ENCODE data around the gene TMEM214.

Gene TMEM214

DNA sequence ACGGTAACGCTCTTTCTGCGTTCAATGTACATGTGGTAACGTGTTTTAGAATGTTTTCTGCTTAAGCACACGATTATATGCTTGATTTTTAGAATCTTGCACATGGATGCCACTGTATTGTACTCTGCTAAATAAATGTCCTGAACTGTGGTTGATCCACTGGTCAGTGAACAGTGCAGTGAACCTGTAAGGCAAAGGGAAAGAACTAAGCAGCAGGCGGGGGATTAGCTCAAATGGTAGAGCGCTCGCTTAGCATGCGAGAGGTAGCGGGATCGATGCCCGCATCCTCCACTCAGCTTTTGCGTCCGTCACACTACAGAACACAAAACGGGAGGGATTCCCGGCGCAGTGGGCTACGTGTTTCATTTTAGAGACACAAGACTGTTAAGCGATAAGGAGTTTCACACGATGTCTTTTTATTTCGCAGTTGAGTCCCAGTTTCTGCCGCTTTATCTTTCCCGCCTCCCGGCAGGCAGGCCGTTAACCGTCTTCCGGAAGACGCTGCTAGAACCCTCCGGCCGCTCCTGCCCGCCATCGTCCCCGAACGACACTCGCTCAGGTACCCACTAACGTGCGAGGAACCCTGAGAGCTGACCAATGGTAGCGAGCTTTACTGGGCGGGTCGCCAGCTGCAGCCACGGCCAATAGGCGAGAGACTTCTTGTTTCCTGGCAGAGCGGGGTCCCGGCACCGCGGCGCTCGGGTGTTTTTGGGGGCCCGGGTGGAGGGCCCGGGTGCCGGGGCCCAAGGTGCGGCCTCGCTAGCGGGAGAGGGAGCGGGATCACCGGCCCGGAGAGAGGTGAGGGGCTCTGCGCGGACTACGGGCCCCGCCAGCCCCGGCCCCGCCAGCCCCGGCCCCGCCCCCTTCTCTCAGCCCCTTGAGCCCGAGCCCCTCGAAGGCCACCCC is 18.5 kb downstream of the TMEM214 start, which contains the start of gene AGBL5:
Gene AGBL5 (plus strand): TSS at position 673 of the 906 bp plus-strand sequence. CDS start 1,291 bp downstream, outside the sequence.
- ATAC-seq (replicated peaks; ENCODE audit: extremely low read depth, poor library complexity, severe bottlenecking) = peak; percentile 79
- peak within 1 kb of the TSS; percentile 100 for H3K27ac Mint-ChIP-seq (ENCODE audit: low read depth)
- peaks cover 8% of the 10 kb centered on the region for H3K9me3 Mint-ChIP-seq
- H3K4me1 Mint-ChIP-seq = peaks cover 30% of the 10 kb centered on the region
- H3K27me3 Mint-ChIP-seq = peaks cover 13% of the 10 kb centered on the region
- H3K36me3 Mint-ChIP-seq (ENCODE audit: insufficient read depth) = peaks cover 44% of the 10 kb centered on the region
- peak within 1 kb of the TSS; percentile 98 for H3K4me3 Mint-ChIP-seq
- peak; percentile 97 to 98 for DNase-seq (ENCODE audit: low spot score in 2 of 2)

DNA sequence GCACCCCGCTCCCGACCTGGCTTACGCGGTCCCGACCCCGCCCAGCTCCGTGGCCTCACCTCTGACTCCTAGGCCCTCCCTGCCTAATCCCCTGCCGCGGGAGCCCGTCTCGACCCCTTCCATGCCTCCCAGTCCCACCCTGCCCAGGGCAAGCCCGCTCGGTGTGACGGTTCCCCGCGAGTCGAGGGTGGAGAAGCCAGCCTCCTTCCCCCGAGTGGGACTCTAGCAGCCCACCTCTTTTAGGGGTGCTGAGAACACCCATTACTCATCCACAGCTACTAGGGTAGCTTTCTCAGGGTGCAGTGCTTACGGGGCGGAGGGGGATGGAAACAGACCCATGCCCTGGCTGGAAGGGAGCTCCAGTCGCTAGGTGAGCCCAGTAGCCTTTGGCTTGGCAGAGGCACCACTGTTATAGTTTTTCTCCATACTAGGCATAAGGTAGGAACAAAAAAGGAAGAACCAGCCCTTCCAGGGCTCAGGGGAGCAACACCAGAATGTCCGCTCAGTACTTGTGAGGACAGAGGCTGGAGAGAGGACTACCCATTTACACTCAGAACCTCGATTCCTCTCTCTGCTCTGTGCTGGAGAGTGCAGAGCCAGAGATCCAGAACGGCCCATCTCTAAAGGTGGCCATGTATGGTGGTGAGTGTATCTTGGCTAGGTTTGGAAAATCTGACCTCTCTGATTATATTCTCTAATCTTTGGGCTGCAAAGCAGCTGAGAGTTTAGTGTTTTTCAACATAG is 19.3 kb downstream of the TMEM214 start:
- peaks cover 13% of the 10 kb centered on the region for H3K27me3 Mint-ChIP-seq
- peak overlapping the region; percentile 100 for H3K27ac Mint-ChIP-seq (ENCODE audit: low read depth)
- no peak for DNase-seq (ENCODE audit: low spot score in 2 of 2)
- peaks cover 8% of the 10 kb centered on the region for H3K9me3 Mint-ChIP-seq
- H3K36me3 Mint-ChIP-seq (ENCODE audit: insufficient read depth) = peaks cover 47% of the 10 kb centered on the region
- H3K4me1 Mint-ChIP-seq = peaks cover 30% of the 10 kb centered on the region
- peak overlapping the region; percentile 98 for H3K4me3 Mint-ChIP-seq
- peak; percentile 1 for ATAC-seq (replicated peaks; ENCODE audit: extremely low read depth, poor library complexity, severe bottlenecking)

DNA sequence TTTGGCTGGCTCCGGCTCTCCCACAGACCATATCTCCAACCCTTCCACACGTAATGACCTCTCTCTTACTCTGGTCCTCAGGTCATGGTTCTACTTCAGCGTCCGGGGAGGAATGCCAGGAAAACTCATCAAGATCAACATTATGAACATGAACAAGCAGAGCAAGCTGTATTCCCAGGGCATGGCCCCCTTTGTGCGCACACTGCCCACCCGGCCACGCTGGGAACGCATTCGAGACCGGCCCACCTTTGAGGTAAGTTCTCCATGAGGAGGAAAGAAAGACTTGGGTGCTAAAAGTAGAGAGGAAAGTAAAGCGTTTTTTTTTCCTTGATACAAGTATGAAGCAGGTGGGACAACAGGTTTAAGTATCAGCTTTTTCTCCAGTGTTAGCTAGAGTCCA is 20.6 kb downstream of the TMEM214 start:
- DNase-seq (ENCODE audit: low spot score in 2 of 2) (no peak), ATAC-seq (replicated peaks; ENCODE audit: extremely low read depth, poor library complexity, severe bottlenecking) (no peak)
- H3K4me3 Mint-ChIP-seq = peak overlapping the region; percentile 98
- H3K27ac Mint-ChIP-seq (ENCODE audit: low read depth) = peak overlapping the region; percentile 100
- peaks cover 48% of the 10 kb centered on the region for H3K36me3 Mint-ChIP-seq (ENCODE audit: insufficient read depth)
- peaks cover 13% of the 10 kb centered on the region for H3K27me3 Mint-ChIP-seq
- peaks cover 8% of the 10 kb centered on the region for H3K9me3 Mint-ChIP-seq
- peaks cover 30% of the 10 kb centered on the region for H3K4me1 Mint-ChIP-seq

DNA sequence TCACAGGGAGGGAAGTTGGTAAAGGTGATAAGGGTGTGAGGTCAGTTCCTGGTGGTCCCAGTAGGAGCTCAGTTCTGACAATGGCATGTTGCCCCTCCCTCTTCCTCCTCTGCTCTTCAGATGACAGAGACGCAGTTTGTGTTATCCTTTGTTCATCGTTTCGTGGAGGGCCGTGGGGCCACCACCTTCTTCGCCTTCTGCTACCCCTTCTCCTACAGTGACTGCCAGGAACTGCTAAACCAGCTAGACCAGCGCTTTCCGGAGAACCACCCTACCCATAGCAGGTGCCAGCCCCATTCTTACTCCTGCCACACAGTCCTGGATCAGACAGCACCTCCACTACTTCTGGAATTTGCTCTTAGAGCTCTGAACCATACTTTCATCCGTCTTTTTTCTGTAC is 21.0 kb downstream of the TMEM214 start:
- Mint-ChIP-seq H3K9me3 (peaks cover 8% of the 10 kb centered on the region), H3K27me3 (peaks cover 13% of the 10 kb centered on the region), H3K27ac (ENCODE audit: low read depth) (peak overlapping the region; percentile 30), H3K36me3 (ENCODE audit: insufficient read depth) (peaks cover 48% of the 10 kb centered on the region), H3K4me3 (no peak overlapping the region), H3K4me1 (peaks cover 30% of the 10 kb centered on the region)
- ATAC-seq (replicated peaks; ENCODE audit: extremely low read depth, poor library complexity, severe bottlenecking) (no peak), DNase-seq (ENCODE audit: low spot score in 2 of 2) (no peak)

DNA sequence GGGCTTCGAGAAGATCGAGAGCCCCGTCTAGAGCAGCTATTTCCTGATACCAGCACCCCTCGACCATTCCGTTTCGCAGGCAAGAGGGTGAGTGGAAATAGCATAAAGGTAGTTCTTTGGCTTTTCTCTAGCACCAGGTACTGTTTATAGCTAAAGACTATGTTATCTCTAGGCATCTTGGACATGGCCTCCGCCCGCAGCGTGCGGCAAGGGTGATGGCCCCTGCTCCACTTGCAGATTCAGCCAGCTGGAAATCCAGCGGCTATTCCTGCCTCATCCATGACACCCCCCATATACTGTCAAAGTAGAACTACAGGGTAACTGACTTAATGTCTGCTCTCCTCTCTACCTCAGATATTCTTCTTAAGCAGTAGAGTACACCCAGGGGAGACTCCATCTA is 22.0 kb downstream of the TMEM214 start:
- DNase-seq (ENCODE audit: low spot score in 2 of 2) = no peak
- peaks cover 13% of the 10 kb centered on the region for H3K27me3 Mint-ChIP-seq
- H3K36me3 Mint-ChIP-seq (ENCODE audit: insufficient read depth) = peaks cover 42% of the 10 kb centered on the region
- H3K9me3 Mint-ChIP-seq = peaks cover 8% of the 10 kb centered on the region
- H3K27ac Mint-ChIP-seq (ENCODE audit: low read depth) = no peak overlapping the region
- H3K4me1 Mint-ChIP-seq = peaks cover 25% of the 10 kb centered on the region
- no peak for ATAC-seq (replicated peaks; ENCODE audit: extremely low read depth, poor library complexity, severe bottlenecking)
- H3K4me3 Mint-ChIP-seq = no peak overlapping the region

DNA sequence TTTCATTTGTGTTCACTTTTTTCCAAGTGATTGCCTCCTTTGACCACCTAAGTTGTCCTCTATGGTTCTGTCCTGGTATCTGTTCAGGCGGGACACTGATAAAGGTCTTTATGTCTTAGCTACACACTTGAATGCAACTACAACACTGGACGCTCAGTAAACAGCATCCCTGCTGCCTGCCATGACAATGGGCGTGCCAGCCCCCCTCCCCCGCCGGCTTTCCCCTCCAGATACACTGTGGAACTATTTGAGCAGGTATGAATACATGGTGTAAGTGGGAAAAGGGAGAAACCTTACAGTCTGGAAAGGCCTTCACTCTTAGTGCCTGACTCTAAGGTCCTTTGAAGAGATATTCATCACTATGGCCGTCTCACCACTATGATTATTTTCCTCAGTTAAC is 24.4 kb downstream of the TMEM214 start:
- Mint-ChIP-seq H3K27ac (ENCODE audit: low read depth) (no peak overlapping the region), H3K4me1 (peaks cover 4% of the 10 kb centered on the region)
- ATAC-seq (replicated peaks; ENCODE audit: extremely low read depth, poor library complexity, severe bottlenecking) = no peak

DNA sequence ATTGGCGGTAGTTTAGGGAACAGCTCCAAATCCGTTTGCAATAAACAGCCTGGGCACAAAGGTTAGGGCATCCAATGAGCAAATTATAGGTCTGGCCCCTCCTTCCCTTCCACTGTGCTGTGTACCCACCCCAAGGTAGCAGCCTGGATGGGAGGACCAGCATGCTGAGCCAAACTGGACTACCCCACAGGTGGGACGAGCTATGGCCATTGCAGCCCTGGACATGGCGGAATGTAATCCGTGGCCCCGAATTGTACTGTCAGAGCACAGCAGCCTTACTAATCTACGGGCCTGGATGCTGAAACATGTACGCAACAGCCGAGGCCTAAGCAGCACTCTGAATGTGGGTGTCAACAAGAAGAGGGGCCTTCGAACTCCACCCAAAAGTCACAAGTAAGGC is 25.4 kb downstream of the TMEM214 start:
- no peak for ATAC-seq (replicated peaks; ENCODE audit: extremely low read depth, poor library complexity, severe bottlenecking)
- no peak for DNase-seq (ENCODE audit: low spot score in 2 of 2)
- H3K4me1 Mint-ChIP-seq = peaks cover 7% of the 10 kb centered on the region
- H3K27ac Mint-ChIP-seq (ENCODE audit: low read depth) = no peak overlapping the region
- H3K9me3 Mint-ChIP-seq = no peaks in the 10 kb centered on the region
- peaks cover 21% of the 10 kb centered on the region for H3K36me3 Mint-ChIP-seq (ENCODE audit: insufficient read depth)
- no peaks in the 10 kb centered on the region for H3K27me3 Mint-ChIP-seq
- H3K4me3 Mint-ChIP-seq = no peak overlapping the region

More for the DNA sequence above, 24.4 kb downstream of the TMEM214 start:
- peaks cover 19% of the 10 kb centered on the region for H3K36me3 Mint-ChIP-seq (ENCODE audit: insufficient read depth)
- no peaks in the 10 kb centered on the region for H3K27me3 Mint-ChIP-seq
- no peaks in the 10 kb centered on the region for H3K9me3 Mint-ChIP-seq
- H3K4me3 Mint-ChIP-seq = no peak overlapping the region
- DNase-seq (ENCODE audit: low spot score in 2 of 2) = no peak

DNA sequence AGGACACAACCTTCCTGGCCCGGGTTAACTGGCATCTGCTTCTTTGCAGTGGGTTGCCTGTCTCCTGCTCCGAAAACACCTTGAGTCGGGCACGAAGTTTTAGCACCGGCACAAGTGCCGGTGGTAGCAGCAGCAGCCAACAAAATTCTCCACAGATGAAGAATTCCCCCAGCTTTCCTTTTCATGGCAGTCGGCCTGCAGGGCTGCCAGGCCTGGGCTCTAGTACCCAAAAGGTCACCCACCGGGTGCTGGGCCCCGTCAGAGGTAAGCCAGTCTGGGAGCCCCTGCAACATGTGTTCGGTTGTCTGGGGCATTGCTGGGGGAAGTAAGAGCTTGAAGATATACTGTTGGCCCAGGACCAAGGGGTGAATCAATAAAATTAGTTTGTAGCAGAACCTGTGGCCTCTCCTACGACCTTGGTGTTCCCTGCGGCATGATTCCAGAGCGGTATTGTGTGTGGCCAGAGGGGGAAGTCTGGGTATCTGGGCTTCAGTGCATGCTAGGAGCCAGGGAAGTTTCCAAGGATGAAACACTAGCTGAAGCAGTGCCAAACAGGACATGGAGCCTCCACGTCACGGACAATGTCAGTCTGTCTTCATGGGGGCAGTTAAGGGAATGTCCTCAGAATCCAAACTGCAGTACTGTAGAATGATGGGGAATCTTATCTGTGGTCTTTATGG is 26.5 kb downstream of the TMEM214 start:
- H3K4me3 Mint-ChIP-seq = no peak overlapping the region
- H3K27me3 Mint-ChIP-seq = no peaks in the 10 kb centered on the region
- DNase-seq (ENCODE audit: low spot score in 2 of 2) (no peak), ATAC-seq (replicated peaks; ENCODE audit: extremely low read depth, poor library complexity, severe bottlenecking) (no peak)
- H3K9me3 Mint-ChIP-seq = no peaks in the 10 kb centered on the region
- peaks cover 21% of the 10 kb centered on the region for H3K36me3 Mint-ChIP-seq (ENCODE audit: insufficient read depth)
- H3K27ac Mint-ChIP-seq (ENCODE audit: low read depth) = no peak overlapping the region
- H3K4me1 Mint-ChIP-seq = peaks cover 7% of the 10 kb centered on the region

DNA sequence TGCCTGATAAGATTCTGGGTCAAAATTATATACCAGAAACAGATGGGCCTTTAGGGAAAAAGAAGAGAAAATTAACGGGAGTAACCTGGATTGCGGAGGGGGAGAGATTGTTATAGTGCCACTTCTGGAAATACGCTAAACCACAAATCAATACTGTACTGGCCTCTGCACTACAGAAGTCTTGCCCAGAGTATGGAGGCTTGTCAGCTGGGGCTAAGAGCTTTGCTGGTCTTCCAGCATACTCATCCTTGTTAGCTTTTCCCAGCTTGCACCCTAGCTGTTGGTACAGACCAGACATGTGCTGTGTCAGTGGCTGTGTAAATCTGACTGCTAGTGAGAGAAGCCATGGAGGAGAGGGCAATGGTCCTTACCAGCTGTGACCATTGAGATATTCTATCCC is 27.6 kb downstream of the TMEM214 start:
- Mint-ChIP-seq H3K4me3 (no peak overlapping the region), H3K4me1 (peaks cover 7% of the 10 kb centered on the region), H3K27me3 (no peaks in the 10 kb centered on the region), H3K36me3 (ENCODE audit: insufficient read depth) (peaks cover 24% of the 10 kb centered on the region), H3K9me3 (no peaks in the 10 kb centered on the region), H3K27ac (ENCODE audit: low read depth) (no peak overlapping the region)
- no peak for ATAC-seq (replicated peaks; ENCODE audit: extremely low read depth, poor library complexity, severe bottlenecking)
- no peak for DNase-seq (ENCODE audit: low spot score in 2 of 2)

DNA sequence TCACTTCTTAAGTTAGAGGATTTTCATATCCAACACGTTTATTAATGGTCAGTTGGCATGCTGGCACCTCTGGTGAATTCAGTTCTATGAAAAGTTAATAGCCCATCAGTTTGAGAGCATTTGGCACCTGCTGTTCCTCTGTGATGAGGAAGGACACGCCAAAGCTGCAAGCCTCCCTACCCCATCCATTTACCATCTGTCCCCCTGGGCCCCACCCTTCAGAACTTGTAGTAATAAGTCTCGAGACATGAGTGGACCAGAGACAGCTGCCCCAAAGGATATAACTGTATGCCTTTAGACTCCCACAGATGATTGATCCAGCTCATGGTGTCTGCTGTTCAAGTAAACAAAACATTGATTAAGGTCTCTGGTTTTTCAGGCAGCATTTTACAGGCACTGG is 32.4 kb downstream of the TMEM214 start:
- DNase-seq (ENCODE audit: low spot score in 2 of 2) (no peak), ATAC-seq (replicated peaks; ENCODE audit: extremely low read depth, poor library complexity, severe bottlenecking) (no peak)
- Mint-ChIP-seq H3K4me1 (peaks cover 41% of the 10 kb centered on the region), H3K9me3 (no peaks in the 10 kb centered on the region), H3K36me3 (ENCODE audit: insufficient read depth) (peaks cover 27% of the 10 kb centered on the region), H3K27me3 (no peaks in the 10 kb centered on the region), H3K4me3 (no peak overlapping the region), H3K27ac (ENCODE audit: low read depth) (no peak overlapping the region)

DNA sequence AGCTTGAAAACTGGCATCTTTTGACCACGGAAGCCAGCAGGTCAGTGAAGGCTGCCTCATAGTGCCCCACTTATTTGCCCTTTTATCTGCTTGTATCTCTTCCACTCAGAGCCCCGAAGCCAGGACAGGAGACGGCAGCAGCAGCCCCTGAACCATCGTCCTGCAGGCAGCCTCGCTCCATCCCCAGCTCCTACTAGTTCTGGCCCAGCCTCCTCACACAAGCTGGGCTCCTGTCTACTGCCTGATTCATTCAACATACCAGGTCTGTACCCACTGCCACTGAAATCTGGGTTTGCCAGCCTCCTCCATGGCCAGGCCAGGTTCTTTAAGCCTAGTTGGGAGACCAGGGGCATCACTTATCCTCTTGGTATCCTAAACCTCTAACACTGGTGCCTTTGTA is 34.6 kb downstream of the TMEM214 start:
- Mint-ChIP-seq H3K27me3 (no peaks in the 10 kb centered on the region), H3K4me3 (no peak overlapping the region), H3K36me3 (ENCODE audit: insufficient read depth) (peaks cover 33% of the 10 kb centered on the region), H3K27ac (ENCODE audit: low read depth) (peak overlapping the region; percentile 16), H3K9me3 (no peaks in the 10 kb centered on the region), H3K4me1 (peaks cover 55% of the 10 kb centered on the region)
- no peak for DNase-seq (ENCODE audit: low spot score in 2 of 2)
- ATAC-seq (replicated peaks; ENCODE audit: extremely low read depth, poor library complexity, severe bottlenecking) = no peak

DNA sequence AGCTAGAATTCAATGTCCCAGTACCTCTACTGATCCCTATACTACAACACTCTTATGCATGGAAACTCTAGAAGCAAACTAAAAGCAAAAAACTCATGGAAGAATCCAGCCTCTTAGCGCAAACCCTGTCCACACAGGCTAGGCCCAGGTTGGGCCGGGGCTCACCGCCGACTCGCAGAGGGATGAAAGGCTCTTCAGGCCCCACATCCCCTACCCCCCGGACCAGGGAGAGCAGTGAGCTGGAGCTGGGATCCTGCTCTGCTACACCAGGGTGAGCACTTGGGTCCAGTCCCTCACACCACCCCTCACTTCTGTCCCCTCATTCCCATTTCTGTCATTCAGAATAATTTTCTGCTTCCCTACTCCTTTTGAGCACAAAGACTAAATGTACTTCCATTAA is 36.7 kb downstream of the TMEM214 start:
- peak overlapping the region; percentile 82 for H3K27ac Mint-ChIP-seq (ENCODE audit: low read depth)
- H3K4me3 Mint-ChIP-seq = peak overlapping the region; percentile 96
- H3K9me3 Mint-ChIP-seq = no peaks in the 10 kb centered on the region

More for the DNA sequence above, 36.7 kb downstream of the TMEM214 start:
- peaks cover 56% of the 10 kb centered on the region for H3K4me1 Mint-ChIP-seq
- H3K36me3 Mint-ChIP-seq (ENCODE audit: insufficient read depth) = peaks cover 28% of the 10 kb centered on the region
- no peaks in the 10 kb centered on the region for H3K27me3 Mint-ChIP-seq
- ATAC-seq (replicated peaks; ENCODE audit: extremely low read depth, poor library complexity, severe bottlenecking) (no peak), DNase-seq (ENCODE audit: low spot score in 2 of 2) (no peak)
